Measurements from ENCODE around the gene E4F1. TPM values are rescaled to one million over a fixed set of nuclear protein-coding genes. Genes with fewer than 3 reads are reported as not detected.

E4F1 gene
- 4.2 TPM for polyA plus RNA-seq (2012; ENCODE audit: missing spikeins)

- peak; percentile 98 for TF ChIP-seq POLR2A (IDR thresholded peaks at IDR 0.05; ENCODE audit: low read depth, low read length)
- TF ChIP-seq POLR2AphosphoS5 (IDR thresholded peaks at IDR 0.05; ENCODE audit: low read depth, low read length) = peak; percentile 97
- TF ChIP-seq TAF1 (IDR thresholded peaks at IDR 0.05; ENCODE audit: borderline replicate concordance, low read depth, low read length) = peak; percentile 92
- DNase-seq (ENCODE audit: insufficient read length) = peak; percentile 100
- FAIRE-seq = peak; percentile 98
Measured at GRCh38 chr16:2223221-2223941, at the start of gene E4F1. TSS of gene E4F1 (plus strand) at chr16:2223591. CDS start at chr16:2223614, 23 bp downstream.

- no peak for FAIRE-seq
- TF ChIP-seq TAF1 (IDR thresholded peaks at IDR 0.05; ENCODE audit: borderline replicate concordance, low read depth, low read length) = no peak
- no peak for TF ChIP-seq POLR2AphosphoS5 (IDR thresholded peaks at IDR 0.05; ENCODE audit: low read depth, low read length)
- TF ChIP-seq POLR2A (IDR thresholded peaks at IDR 0.05; ENCODE audit: low read depth, low read length) = no peak
Measured at GRCh38 chr16:2173916-2174315, 49.5 kb upstream of the E4F1 start.

GRCh38 chr16:2174396-2175131, 48.8 kb upstream of the E4F1 start:
- TF ChIP-seq POLR2A (IDR thresholded peaks at IDR 0.05; ENCODE audit: low read depth, low read length) (no peak), TAF1 (IDR thresholded peaks at IDR 0.05; ENCODE audit: borderline replicate concordance, low read depth, low read length) (no peak), POLR2AphosphoS5 (IDR thresholded peaks at IDR 0.05; ENCODE audit: low read depth, low read length) (no peak)
- FAIRE-seq = no peak
- DNase-seq (ENCODE audit: insufficient read length) = no peak

More at GRCh38 chr16:2173916-2174315, 49.5 kb upstream of the E4F1 start:
- no peak for DNase-seq (ENCODE audit: insufficient read length)

GRCh38 chr16:2175454-2175853, 47.9 kb upstream of the E4F1 start:
- no peak for DNase-seq (ENCODE audit: insufficient read length)
- FAIRE-seq = no peak
- TF ChIP-seq POLR2A (IDR thresholded peaks at IDR 0.05; ENCODE audit: low read depth, low read length) = no peak
- TF ChIP-seq TAF1 (IDR thresholded peaks at IDR 0.05; ENCODE audit: borderline replicate concordance, low read depth, low read length) = no peak
- no peak for TF ChIP-seq POLR2AphosphoS5 (IDR thresholded peaks at IDR 0.05; ENCODE audit: low read depth, low read length)

GRCh38 chr16:2176047-2176446, 47.3 kb upstream of the E4F1 start:
- TF ChIP-seq POLR2AphosphoS5 (IDR thresholded peaks at IDR 0.05; ENCODE audit: low read depth, low read length) (no peak), TAF1 (IDR thresholded peaks at IDR 0.05; ENCODE audit: borderline replicate concordance, low read depth, low read length) (no peak), POLR2A (IDR thresholded peaks at IDR 0.05; ENCODE audit: low read depth, low read length) (no peak)
- DNase-seq (ENCODE audit: insufficient read length) = no peak
- no peak for FAIRE-seq

- FAIRE-seq = no peak
- no peak for DNase-seq (ENCODE audit: insufficient read length)
- TF ChIP-seq POLR2AphosphoS5 (IDR thresholded peaks at IDR 0.05; ENCODE audit: low read depth, low read length) = no peak
- no peak for TF ChIP-seq TAF1 (IDR thresholded peaks at IDR 0.05; ENCODE audit: borderline replicate concordance, low read depth, low read length)
- TF ChIP-seq POLR2A (IDR thresholded peaks at IDR 0.05; ENCODE audit: low read depth, low read length) = no peak
Measured at GRCh38 chr16:2177101-2177500, 46.3 kb upstream of the E4F1 start.

GRCh38 chr16:2177561-2177960, 45.8 kb upstream of the E4F1 start:
- FAIRE-seq (no peak), DNase-seq (ENCODE audit: insufficient read length) (no peak)
- TF ChIP-seq POLR2AphosphoS5 (IDR thresholded peaks at IDR 0.05; ENCODE audit: low read depth, low read length) (no peak), TAF1 (IDR thresholded peaks at IDR 0.05; ENCODE audit: borderline replicate concordance, low read depth, low read length) (no peak)

- DNase-seq (ENCODE audit: insufficient read length) = no peak
- TF ChIP-seq POLR2A (IDR thresholded peaks at IDR 0.05; ENCODE audit: low read depth, low read length) (no peak), TAF1 (IDR thresholded peaks at IDR 0.05; ENCODE audit: borderline replicate concordance, low read depth, low read length) (no peak), POLR2AphosphoS5 (IDR thresholded peaks at IDR 0.05; ENCODE audit: low read depth, low read length) (no peak)
- no peak for FAIRE-seq
Measured at GRCh38 chr16:2178321-2179106, 44.9 kb upstream of the E4F1 start.

- TF ChIP-seq TAF1 (IDR thresholded peaks at IDR 0.05; ENCODE audit: borderline replicate concordance, low read depth, low read length) = no peak
- TF ChIP-seq POLR2AphosphoS5 (IDR thresholded peaks at IDR 0.05; ENCODE audit: low read depth, low read length) = no peak
- TF ChIP-seq POLR2A (IDR thresholded peaks at IDR 0.05; ENCODE audit: low read depth, low read length) = no peak
- DNase-seq (ENCODE audit: insufficient read length) (no peak), FAIRE-seq (no peak)
Measured at GRCh38 chr16:2179107-2179501, 44.3 kb upstream of the E4F1 start.

- TF ChIP-seq POLR2A (IDR thresholded peaks at IDR 0.05; ENCODE audit: low read depth, low read length) = no peak
- no peak for TF ChIP-seq TAF1 (IDR thresholded peaks at IDR 0.05; ENCODE audit: borderline replicate concordance, low read depth, low read length)
- no peak for TF ChIP-seq POLR2AphosphoS5 (IDR thresholded peaks at IDR 0.05; ENCODE audit: low read depth, low read length)
- FAIRE-seq (no peak), DNase-seq (ENCODE audit: insufficient read length) (no peak)
Measured at GRCh38 chr16:2179576-2179975, 43.8 kb upstream of the E4F1 start.

GRCh38 chr16:2180461-2180860, 42.9 kb upstream of the E4F1 start:
- no peak for DNase-seq (ENCODE audit: insufficient read length)
- TF ChIP-seq POLR2AphosphoS5 (IDR thresholded peaks at IDR 0.05; ENCODE audit: low read depth, low read length) (no peak), POLR2A (IDR thresholded peaks at IDR 0.05; ENCODE audit: low read depth, low read length) (no peak), TAF1 (IDR thresholded peaks at IDR 0.05; ENCODE audit: borderline replicate concordance, low read depth, low read length) (no peak)
- FAIRE-seq = no peak

Data from GM12892 (cell line).